Activated T-helper 1 cell treated with Interleukin-2 at 50 U/mL for 16 hours (primary cell): Measurements from ENCODE around the gene SPDYA.
"Not testable (repeated sequence)": the region's sequence is repeated elsewhere in the genome, so short reads cannot be mapped to it uniquely, and the experiment has no call there.

ENCODE experiments used
- DNase-seq: peaks from one replicate; pipeline ENCODE4 v3.0.0-alpha.2; 2020; ENCODE audit warnings: low read depth

SPDYA gene

DNA sequence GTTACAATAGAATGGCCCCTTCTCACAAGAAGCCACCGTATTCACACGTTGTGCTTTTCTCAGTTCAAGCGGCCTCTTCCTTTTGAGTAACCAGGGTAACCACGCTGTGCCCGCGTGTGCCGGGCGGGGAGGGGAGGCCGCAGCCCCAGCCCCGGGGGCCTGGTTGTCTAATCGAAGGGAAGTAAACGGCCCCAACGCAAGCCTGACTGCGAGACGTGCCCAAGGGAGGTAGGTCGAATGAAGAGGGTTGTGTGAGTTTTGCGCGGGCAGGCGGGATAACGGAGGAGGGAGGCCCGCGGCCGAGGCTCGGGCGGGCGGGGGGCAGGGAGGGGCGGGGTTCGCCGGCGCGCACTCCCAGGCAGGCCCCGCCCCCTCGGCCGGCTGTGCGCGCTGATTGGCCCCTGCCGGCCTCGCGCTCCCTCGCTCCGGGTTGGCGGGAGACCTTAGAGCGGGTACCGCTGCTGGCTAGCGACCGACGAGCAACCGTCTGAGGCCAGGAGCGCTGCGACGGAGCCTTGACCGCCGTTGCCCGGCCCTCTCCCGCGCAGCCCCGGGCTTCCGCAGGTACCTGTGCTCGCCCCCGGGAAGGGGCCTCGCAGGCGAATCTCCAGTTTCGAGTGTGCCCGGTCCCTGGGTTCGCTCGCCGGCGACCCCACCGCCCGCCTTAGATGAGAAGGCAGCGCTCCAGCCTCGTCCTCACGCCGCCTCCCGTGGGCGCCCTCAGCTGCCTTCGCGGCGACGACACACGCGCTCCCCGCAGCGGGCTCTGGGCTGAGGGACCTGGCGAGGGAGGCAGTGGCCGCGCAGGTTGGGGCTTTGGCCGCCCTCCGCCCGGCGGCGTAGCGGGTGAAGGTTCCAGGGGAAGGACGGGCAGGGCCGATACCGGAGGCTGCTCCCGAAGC, at the start of gene SPDYA:
Gene SPDYA, plus strand, starts transcription at position 451 of the 902 bp plus-strand sequence. CDS start 5,181 bp downstream, outside the sequence.
- peak; percentile 67 for DNase-seq

DNA sequence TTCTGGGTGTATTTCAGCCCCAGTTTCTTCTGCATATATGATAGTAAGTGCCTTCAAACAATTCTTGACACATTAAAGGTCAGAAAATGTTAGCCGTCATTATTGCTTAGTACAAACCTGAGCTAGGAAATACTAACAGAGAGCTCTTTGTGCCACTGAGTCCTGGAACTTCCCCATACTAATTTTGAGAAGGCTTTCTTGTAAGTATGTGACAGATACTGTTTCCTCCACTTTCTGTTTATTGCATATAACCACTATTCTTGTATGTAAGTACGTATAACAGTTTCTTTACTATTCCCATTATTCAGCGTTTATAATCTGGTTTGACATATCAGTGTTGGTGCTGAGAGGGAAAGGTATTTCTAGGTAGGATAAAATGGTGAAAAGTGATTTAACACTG, 49.2 kb upstream of the SPDYA start:
- no peak for DNase-seq

GRCh38 chr2:28764909-28765711, 45.5 kb upstream of the SPDYA start:
- no peak for DNase-seq

GRCh38 chr2:28766070-28766469, 44.6 kb upstream of the SPDYA start:
- no peak for DNase-seq

GRCh38 chr2:28767337-28767736, 43.3 kb upstream of the SPDYA start:
- DNase-seq = no peak

DNA sequence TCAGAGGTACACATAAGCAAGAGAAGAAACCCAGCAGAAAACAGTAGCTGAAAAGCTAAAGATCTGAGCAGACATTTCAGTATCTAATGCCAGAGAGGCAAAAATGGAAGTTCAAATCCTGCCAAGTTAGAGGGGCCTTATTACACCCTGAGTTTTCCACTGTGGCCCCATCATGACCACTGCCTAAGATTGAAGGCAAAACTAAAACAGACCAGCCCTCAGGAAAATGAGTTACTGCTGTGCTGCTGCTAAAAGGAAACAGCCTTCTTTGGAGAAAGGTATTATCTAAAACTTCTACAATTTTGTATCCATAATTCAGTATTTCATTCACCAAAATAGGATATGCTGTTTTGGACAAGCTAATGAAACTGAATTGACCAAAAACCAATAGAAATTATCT, 42.2 kb upstream of the SPDYA start:
- DNase-seq = no peak

- no peak for DNase-seq
Measured at GRCh38 chr2:28768952-28769351, 41.7 kb upstream of the SPDYA start.

GRCh38 chr2:28772351-28772750, 38.3 kb upstream of the SPDYA start:
- no peak for DNase-seq

DNA sequence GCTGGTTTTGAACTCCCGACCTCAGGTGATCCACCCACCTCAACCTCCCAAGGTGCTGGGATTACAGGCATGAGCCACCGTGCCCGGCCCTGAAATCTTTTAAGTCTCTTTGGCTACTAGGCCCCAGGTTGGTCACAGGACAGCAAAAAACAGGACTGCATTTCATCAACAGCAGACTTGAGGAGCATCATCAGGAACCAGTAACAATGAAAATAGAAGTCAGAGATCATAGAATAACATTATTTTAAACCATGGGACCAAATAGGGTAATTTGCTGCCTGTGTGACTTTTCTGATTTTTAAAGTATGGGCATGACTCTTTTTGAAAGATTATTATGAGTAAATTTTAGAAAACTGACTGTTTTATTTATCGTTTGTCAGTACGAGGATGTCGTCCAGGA, 34.2 kb upstream of the SPDYA start:
- DNase-seq = no peak

DNA sequence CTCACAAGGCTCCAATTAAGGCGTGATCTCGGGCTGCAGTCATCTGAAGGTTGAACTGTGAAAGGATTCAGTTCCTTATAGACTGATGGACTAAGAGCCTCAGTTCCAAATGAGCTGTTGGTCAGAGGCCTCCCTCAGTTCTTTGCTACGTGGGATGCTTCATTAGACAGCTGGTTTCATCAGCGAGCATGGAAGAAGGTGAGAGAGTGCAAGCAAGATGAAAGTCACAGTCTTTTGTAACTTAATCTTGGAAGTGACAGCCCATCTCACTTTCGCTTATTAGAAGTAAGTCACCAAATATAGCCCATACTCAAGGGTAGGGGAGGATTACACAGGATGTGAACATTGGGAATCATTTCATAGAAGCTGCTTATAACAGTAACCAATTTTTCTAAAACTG, 32.2 kb upstream of the SPDYA start:
- no peak for DNase-seq

- no peak for DNase-seq
Measured at GRCh38 chr2:28779001-28779400, 31.6 kb upstream of the SPDYA start.

DNA sequence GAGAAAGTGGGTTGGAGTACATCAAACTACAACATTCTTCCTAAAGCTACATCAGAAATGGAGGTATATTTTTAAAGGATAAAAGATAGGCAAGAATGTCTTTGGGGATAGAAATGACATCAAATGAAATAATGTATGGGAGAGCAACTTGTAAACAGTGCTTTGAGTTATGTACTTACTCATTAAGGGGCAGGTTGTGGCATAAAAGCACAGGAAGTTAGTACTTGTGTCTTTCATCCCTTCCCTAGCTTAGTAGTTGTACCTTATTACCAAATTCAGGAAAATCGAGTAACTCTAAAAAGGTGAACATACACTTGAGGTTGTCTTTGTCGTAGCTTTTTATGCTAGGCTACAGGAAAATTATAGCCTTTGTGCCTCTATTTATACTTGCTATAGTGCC, 30.1 kb upstream of the SPDYA start:
- no peak for DNase-seq

- DNase-seq = no peak
Measured at GRCh38 chr2:28782423-28782822, 28.2 kb upstream of the SPDYA start.

- DNase-seq = not testable (repeated sequence)
Measured at GRCh38 chr2:28784570-28784969, 26.1 kb upstream of the SPDYA start.

DNA sequence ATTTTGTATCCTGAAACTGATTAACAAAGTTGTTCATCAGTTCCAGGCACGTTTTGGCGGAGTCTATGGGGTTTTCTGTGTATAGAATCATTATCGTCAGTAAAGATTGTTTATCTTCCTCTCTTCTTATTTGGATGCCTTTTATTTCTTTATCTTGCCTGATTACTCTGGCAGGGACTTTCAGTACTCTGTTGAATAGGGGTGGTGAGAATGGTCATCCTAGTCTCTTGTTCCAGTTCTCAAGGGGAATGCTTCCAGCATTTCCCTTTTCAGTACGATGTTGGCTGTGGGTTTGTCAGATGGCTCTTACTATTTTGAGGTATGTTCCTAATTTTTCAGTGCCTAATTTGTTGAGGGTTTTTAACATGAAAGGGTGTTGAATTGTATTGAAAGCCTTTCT, 14.0 kb upstream of the SPDYA start:
- DNase-seq = no peak

DNA sequence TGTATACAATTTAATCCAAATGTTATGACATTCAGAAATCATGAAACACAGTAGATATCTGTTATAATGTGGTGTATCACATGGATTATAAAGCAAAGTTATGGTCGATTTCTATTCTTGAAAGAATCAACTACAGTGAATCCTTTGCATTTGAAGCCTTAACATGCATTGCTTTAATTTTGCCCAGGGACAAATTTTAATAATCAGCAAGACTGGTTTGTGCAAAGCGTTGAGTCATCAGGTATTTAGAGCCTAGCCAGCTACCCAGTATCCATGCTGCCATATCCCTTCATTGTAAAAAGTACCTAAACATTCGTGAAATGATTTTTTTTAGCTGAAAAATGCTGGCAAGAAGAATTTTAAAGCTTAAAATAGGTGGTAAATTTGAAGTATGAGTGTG, 8.9 kb upstream of the SPDYA start:
- no peak for DNase-seq

DNA sequence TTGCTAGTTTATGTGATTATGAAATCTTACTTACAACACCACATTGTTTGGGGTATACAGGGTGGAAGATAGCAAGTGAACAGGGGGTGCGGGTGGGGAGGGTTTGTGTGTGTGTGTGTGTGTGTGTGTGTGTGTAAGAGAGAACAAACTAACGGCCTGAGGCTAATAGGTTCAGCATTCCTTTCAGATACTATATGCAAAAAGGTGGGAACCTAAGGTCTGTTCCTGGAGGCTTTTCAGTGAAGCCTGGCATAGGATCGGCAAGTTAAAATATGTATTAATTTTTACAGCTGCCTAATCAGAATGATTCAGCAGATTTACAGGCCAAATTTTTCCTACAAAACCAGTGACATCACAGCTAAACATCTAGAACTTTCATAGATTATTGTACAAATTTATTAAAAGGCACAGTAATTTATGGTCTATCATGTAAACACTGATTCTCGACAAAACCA, 7.6 kb upstream of the SPDYA start:
- no peak for DNase-seq

- DNase-seq = no peak
Measured at GRCh38 chr2:28809927-28810326, 707 bp upstream of the SPDYA start.

DNA sequence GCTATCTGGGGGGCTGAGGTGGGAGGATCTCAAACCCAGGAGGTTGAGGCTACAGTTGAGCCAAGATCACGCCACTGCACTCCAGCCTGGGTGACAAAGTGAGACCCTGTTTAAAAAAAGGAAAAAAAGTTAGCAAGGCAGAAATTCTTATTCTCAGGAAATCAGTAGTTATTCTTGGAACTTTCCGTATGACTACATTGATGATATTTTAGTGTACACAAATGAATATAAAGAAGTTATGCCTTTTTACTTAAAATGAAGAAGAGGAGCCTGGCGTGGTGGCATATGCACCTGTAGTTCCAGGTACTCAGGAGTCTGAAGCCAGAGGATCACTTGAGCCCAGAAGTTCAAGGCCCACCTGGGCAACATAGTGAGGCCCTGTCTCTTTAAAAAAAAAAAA, 7.4 kb downstream of the SPDYA start:
- no peak for DNase-seq

DNA sequence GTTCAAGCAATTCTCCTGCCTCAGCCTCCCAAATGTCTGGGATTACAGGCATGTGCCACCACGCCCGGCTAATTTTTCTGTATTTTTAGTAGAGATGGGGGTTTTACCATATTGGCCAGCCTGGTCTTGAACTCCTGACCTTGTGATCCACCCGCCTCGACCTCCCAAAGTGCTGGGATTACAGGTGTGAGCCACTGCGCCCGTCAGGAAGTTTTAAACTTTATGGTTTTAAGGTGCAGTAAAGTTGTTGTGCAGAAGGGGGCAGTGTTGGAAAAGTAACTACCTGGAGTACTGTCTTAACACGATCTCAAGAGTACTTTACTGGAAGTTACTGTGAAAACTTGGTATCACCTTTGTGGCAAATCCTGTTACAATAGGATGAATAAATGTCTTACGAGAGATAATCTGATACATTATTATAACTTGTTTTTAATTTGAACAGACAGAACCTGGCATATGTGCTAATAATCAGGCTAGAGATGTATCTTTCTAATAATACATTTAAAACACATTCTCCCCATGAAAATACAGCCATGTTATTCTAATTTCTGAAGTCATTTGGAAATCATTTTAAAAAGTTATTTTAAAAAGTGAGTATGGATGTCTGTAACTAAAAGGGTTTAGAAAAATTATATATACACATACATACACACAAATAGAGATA, 10.8 kb downstream of the SPDYA start:
- peak; percentile 1 for DNase-seq

GRCh38 chr2:28822036-28822435, 11.4 kb downstream of the SPDYA start:
- no peak for DNase-seq

- DNase-seq = no peak
Measured at GRCh38 chr2:28824207-28824606, 13.6 kb downstream of the SPDYA start.

DNA sequence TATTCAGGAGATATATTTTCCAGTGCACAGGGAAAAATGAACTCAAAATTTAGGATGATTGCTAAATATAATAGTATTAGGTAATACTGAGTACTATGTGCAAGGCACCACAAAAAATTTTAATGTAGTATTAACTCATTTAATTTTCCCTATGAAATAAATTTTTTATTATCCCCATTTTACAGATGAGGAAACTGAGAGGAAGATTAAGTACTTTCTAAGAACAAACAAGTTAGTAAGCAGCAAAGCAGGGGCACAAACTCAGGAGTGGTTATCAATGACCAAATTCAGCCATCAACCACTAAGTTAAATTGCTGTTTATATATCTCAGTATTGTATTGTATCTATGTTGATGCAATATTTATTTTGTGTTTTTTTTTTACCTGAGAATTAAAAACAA, 14.2 kb downstream of the SPDYA start:
- no peak for DNase-seq
